HepG2 (cell line): ENCODE results near the gene BMF. TPM values are rescaled to one million over a fixed set of nuclear protein-coding genes. Genes with fewer than 3 reads are reported as not detected.

Source experiments
- ATAC-seq: fragments of 200-7000 bp; cut with Tn5 transposase; 3 replicates; pipeline ENCODE4 v1.9.1; 2020; ENCODE audit warnings: mild to moderate bottlenecking, moderate library complexity
- BruUV-seq: library from RNA; stranded (reverse); fragments of 400-500 nt; replicated peaks from 2 replicates; lab custom pipeline; 2021; lab: Mats Ljungman, UMichigan
- CTCF ChIA-PET: fragments of 300-600 bp; formaldehyde crosslinking; extraction: SDS; loops from one replicate; lab custom pipeline; 2021; ENCODE audit warnings: low total read pairs, inconsistent platforms, low intra/inter-chr PET ratio; lab: Yijun Ruan, JAX
- POLR2A ChIA-PET: fragments of 350-600 bp; sonication (Branson Sonifier 250); formaldehyde crosslinking; loops from one replicate; lab custom pipeline; 2020; ENCODE audit warnings: antibody characterized with exemption, inconsistent platforms; lab: Yijun Ruan, JAX
- DNase-seq: peaks from one replicate; pipeline ENCODE4 v3.0.0-alpha.2; 2015; ENCODE audit warnings: low spot score
- FAIRE-seq: peaks from 3 replicates; lab custom pipeline; 2011; peaks lifted over from hg19 to GRCh38; lab: Jason Lieb, UNC
- H2AFZ ChIP-seq: one replicate; pipeline ENCODE4 v1.6.1; 2011; ENCODE audit warnings: low read length, inconsistent platforms
- H3K27ac ChIP-seq: fragments of 300-600 bp; 3 replicates; pipeline ENCODE4 v1.8.0; 2011; ENCODE audit warnings: mixed run types, mild to moderate bottlenecking, mixed read lengths, low read length, inconsistent platforms; ENCODE audit not compliant: insufficient read depth; ENCODE audit errors: extremely low read length
- H3K27me3 ChIP-seq, 2 experiments: fragments of 200-600 bp in 1 of 2; 2 replicates in 1 of 2; 3 replicates in 1 of 2; pipeline versions ENCODE4 v1.6.0 to v1.8.0; 2011; ENCODE audit warnings: low read length in 2 of 2, mild to moderate bottlenecking in 2 of 2, moderate library complexity in 2 of 2, inconsistent platforms in 1 of 2; ENCODE audit not compliant: insufficient read depth in 2 of 2, control insufficient read depth in 1 of 2
- H3K36me3 ChIP-seq, 2 experiments: fragments of 200-600 bp in 1 of 2; replicated peaks in 1 of 2; 2 replicates in 1 of 2; 3 replicates in 1 of 2; pipeline versions ENCODE4 v1.5.1 to v1.8.0; 2011; ENCODE audit warnings: low read length in 2 of 2, inconsistent platforms in 1 of 2; ENCODE audit not compliant: insufficient read depth in 2 of 2, control insufficient read depth in 1 of 2
- H3K4me1 ChIP-seq: 2 replicates; pipeline ENCODE4 v1.5.1; 2012; ENCODE audit warnings: low read length, inconsistent platforms; ENCODE audit not compliant: insufficient read depth
- H3K4me2 ChIP-seq: 2 replicates; pipeline ENCODE4 v1.6.0; 2011; ENCODE audit warnings: low read depth, low read length, inconsistent platforms
- H3K4me3 ChIP-seq, 3 experiments: fragments of 200-600 bp in 1 of 3; sonication (generic), shearing (Covaris generic) in 1 of 3; replicated peaks in 1 of 3; 2 replicates each; pipeline ENCODE4 v1.5.1; 2011 to 2016; ENCODE audit warnings: low read length in 3 of 3, inconsistent platforms in 2 of 3, low read depth in 2 of 3, mild to moderate bottlenecking in 2 of 3, control low read depth in 1 of 3, mixed read lengths in 1 of 3; ENCODE audit not compliant: insufficient read depth in 1 of 3
- H3K79me2 ChIP-seq: one replicate; pipeline ENCODE4 v1.6.1; 2011; ENCODE audit warnings: low read length, inconsistent platforms; ENCODE audit not compliant: insufficient read depth
- H3K9ac ChIP-seq: 2 replicates; pipeline ENCODE4 v1.6.0; 2011; ENCODE audit warnings: mild to moderate bottlenecking, low read depth, low read length, inconsistent platforms; ENCODE audit not compliant: insufficient read depth
- H3K9me3 ChIP-seq: 2 replicates; pipeline ENCODE4 v1.5.1; 2012; ENCODE audit warnings: mild to moderate bottlenecking, low read length
- H4K20me1 ChIP-seq: 2 replicates; pipeline ENCODE4 v1.6.0; 2011; ENCODE audit warnings: inconsistent platforms, mild to moderate bottlenecking, low read length, moderate library complexity; ENCODE audit not compliant: insufficient read depth
- CENPT ChIP-seq: sonication (generic); formaldehyde crosslinking; IDR thresholded peaks from 2 replicates; pipeline ENCODE4 v1.8.0; 2022; ENCODE audit warnings: low read depth, mild to moderate bottlenecking, moderate library complexity, missing genetic modification reagents
- HMG20A ChIP-seq: IDR thresholded peaks from 2 replicates; pipeline ENCODE4 v1.6.1; 2016; ENCODE audit warnings: borderline replicate concordance
- NAIF1 ChIP-seq: sonication (generic); formaldehyde crosslinking; IDR thresholded peaks from 2 replicates; pipeline ENCODE4 v1.5.0; 2020; ENCODE audit warnings: mild to moderate bottlenecking, missing genetic modification reagents, borderline replicate concordance
- ZNF33B ChIP-seq: sonication (generic); formaldehyde crosslinking; IDR thresholded peaks from 2 replicates; pipeline ENCODE4 v1.5.1; 2020; ENCODE audit warnings: mild to moderate bottlenecking, missing genetic modification reagents
- WGBS: methylation state at CpG from one replicate; pipeline ENCODE4 v1.1.6; 2017; ENCODE audit warnings: low lambda C conversion rate; 5-methylcytosine and 5-hydroxymethylcytosine counted together
- in situ Hi-C: cut with HindIII; loops from 2 replicates; pipeline ENCODE4 v1.10.0; 2017; ENCODE audit warnings: low pct_unique_long_range_greater_than_20kb; ENCODE audit not compliant: extremely low pct_ligation_motif_present
- intact Hi-C: fragments of 100-400 bp; cut with micrococcal nuclease; formaldehyde crosslinking; loops from one replicate; pipeline ENCODE4 v1.10.0; 2022; ENCODE audit not compliant: unreplicated experiment
- polyA plus RNA-seq, 8 experiments: library from polyadenylated mRNA; depleted of rRNA in 3 of 8; stranded (reverse) in 7 of 8; unstranded in 1 of 8; fragments of >200 nt; fragmentation: Illumina TruSeq in 4 of 8; extraction: Trizol in 4 of 8; gene quantifications; 2 replicates each; pipeline versions ENCODE4 v1.2.1 to v1.2.3, GENCODE V29; 2011 to 2016; ENCODE audit warnings: low read depth in 4 of 8, missing spikeins in 1 of 8, mixed read lengths in 1 of 8; ENCODE audit not compliant: insufficient read depth in 1 of 8
- total RNA-seq, 5 experiments: library from RNA; depleted of rRNA; stranded (reverse); fragments of >200 nt; fragmentation: Illumina TruSeq; extraction: Trizol; gene quantifications; 2 replicates each; pipeline ENCODE4 v1.2.3, GENCODE V29; 2016; ENCODE audit warnings: low read depth in 1 of 5
- TF ChIP-seq, protein P1 (sequence below): sonication (generic); formaldehyde crosslinking; IDR thresholded peaks from one replicate; pipeline ENCODE4 v1.5.1; 2020; ENCODE audit warnings: mild to moderate bottlenecking, missing genetic modification reagents; ENCODE audit errors: not compliant biosample characterization
- TF ChIP-seq, protein P2 (sequence below): sonication (generic); formaldehyde crosslinking; IDR thresholded peaks from 2 replicates; pipeline ENCODE4 v1.4.0; 2020; ENCODE audit warnings: missing genetic modification reagents

The BMF gene
- total and polyA plus RNA-seq, 2 of the 13 experiments (the other 11 are each of a cell fraction or from before 2014, with no cell fraction given): 8.7 to 15.9 TPM

DNA sequence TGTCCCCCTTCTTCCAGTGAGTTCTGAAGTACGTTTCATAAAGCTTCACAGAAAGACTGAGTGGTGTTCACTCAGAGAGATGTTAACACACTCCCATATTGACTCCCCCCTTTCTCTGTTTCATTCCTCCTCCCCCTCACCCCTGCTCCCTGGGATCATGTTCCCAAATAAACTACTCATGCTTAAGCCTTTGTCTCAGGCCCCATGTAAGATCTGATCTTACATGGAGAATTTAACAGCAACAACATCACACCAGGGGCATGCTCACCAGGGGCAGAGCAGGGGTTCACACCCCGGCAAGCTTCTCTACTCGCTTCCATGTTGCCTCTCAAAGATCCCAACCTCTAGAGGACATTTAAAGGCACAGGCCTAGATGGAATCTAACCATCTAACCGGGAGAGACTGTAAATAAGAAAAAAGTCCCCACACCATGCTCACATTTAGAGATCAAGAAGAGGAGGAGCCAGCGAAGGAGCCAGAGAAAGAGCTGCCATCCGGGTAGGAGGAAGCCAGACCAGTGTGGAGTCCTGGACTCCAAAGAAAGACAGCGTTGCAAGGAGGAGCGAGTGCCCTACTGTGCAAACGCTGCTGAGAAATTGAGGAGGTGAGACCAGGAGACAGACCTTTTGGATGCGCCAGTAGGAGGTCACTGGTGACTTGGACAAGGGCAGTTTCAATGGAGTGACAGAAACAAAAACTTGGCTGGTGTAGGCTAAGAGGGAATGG, 48.3 kb downstream of the BMF start (continued):
- TF ChIP-seq, protein P1, sequence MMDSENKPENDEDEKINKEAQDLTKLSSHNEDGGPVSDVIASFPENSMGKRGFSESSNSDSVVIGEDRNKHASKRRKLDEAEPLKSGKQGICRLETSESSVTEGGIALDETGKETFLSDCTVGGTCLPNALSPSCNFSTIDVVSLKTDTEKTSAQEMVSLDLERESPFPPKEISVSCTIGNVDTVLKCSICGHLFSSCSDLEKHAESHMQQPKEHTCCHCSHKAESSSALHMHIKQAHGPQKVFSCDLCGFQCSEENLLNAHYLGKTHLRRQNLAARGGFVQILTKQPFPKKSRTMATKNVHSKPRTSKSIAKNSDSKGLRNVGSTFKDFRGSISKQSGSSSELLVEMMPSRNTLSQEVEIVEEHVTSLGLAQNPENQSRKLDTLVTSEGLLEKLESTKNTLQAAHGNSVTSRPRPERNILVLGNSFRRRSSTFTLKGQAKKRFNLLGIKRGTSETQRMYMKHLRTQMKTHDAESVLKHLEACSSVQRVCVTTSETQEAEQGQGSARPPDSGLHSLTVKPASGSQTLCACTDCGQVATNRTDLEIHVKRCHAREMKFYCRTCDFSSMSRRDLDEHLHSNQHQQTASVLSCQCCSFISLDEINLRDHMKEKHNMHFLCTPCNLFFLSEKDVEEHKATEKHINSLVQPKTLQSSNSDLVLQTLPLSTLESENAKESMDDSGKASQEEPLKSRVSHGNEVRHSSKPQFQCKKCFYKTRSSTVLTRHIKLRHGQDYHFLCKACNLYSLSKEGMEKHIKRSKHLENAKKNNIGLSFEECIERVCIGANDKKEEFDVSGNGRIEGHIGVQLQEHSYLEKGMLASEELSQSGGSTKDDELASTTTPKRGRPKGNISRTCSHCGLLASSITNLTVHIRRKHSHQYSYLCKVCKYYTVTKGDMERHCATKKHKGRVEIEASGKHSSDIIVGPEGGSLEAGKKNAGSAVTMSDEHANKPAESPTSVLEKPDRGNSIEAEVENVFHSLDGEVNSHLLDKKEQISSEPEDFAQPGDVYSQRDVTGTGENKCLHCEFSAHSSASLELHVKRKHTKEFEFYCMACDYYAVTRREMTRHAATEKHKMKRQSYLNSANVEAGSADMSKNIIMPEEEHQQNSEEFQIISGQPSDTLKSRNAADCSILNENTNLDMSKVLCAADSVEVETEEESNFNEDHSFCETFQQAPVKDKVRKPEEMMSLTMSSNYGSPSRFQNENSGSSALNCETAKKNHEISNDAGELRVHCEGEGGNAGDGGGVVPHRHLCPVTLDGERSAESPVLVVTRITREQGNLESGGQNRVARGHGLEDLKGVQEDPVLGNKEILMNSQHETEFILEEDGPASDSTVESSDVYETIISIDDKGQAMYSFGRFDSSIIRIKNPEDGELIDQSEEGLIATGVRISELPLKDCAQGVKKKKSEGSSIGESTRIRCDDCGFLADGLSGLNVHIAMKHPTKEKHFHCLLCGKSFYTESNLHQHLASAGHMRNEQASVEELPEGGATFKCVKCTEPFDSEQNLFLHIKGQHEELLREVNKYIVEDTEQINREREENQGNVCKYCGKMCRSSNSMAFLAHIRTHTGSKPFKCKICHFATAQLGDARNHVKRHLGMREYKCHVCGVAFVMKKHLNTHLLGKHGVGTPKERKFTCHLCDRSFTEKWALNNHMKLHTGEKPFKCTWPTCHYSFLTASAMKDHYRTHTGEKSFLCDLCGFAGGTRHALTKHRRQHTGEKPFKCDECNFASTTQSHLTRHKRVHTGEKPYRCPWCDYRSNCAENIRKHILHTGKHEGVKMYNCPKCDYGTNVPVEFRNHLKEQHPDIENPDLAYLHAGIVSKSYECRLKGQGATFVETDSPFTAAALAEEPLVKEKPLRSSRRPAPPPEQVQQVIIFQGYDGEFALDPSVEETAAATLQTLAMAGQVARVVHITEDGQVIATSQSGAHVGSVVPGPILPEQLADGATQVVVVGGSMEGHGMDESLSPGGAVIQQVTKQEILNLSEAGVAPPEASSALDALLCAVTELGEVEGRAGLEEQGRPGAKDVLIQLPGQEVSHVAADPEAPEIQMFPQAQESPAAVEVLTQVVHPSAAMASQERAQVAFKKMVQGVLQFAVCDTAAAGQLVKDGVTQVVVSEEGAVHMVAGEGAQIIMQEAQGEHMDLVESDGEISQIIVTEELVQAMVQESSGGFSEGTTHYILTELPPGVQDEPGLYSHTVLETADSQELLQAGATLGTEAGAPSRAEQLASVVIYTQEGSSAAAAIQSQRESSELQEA (CRISPR knock-in tag): no peak

DNA sequence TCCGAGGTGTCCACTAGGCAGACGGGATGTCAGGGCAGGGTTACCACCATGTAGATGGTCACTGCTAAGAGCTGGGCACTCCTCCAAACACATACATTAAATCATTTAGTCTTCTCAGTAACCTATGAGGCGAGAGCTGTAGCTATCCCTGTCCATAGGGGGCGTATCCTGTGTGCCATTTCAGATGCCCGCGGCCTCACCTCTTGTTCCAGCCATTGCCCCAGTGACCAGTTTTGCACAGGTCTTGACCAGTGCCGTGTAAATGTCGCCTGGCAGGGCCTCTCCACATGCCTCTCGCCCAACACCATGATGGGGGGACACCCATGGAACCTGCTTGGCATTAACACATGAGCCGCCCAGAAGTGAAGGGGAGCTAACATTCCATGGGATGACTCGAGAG, 48.9 kb downstream of the BMF start:
- no TSS peak for BruUV-seq

More for the DNA sequence above, 48.9 kb downstream of the BMF start:
- WGBS: 84% methylated on average over 10 of the region's 11 CpGs
- Histone ChIP-seq H3K27ac (no peak overlapping the region), H3K4me3 (no peak overlapping the region), H3K4me1 (peaks cover 12% of the 10 kb centered on the region), H4K20me1 (no peaks in the 10 kb centered on the region), H2AFZ (no peak overlapping the region), H3K79me2 (no peaks in the 10 kb centered on the region), H3K27me3 (no peaks in the 10 kb centered on the region), H3K36me3 (no peaks in the 10 kb centered on the region), H3K4me2 (no peak overlapping the region), H3K9ac (no peak overlapping the region), H3K9me3 (no peaks in the 10 kb centered on the region)
- FAIRE-seq (no peak), DNase-seq (no peak), ATAC-seq (no peak)
- TF ChIP-seq HMG20A (CRISPR knock-in tag) (no peak), NAIF1 (CRISPR knock-in tag) (no peak), CENPT (no peak), ZNF33B (no peak)
- TF ChIP-seq, protein P2, sequence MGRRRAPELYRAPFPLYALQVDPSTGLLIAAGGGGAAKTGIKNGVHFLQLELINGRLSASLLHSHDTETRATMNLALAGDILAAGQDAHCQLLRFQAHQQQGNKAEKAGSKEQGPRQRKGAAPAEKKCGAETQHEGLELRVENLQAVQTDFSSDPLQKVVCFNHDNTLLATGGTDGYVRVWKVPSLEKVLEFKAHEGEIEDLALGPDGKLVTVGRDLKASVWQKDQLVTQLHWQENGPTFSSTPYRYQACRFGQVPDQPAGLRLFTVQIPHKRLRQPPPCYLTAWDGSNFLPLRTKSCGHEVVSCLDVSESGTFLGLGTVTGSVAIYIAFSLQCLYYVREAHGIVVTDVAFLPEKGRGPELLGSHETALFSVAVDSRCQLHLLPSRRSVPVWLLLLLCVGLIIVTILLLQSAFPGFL (CRISPR knock-in tag): no peak
- in situ Hi-C loops: no loop called here
- CTCF ChIA-PET: no interaction called here
- POLR2A ChIA-PET: interaction anchor here (0.9 to 1.7 kb wide), 2 partner anchors 8 to 9 kb away, joined by 3 to 5 read pairs; no protein-coding TSS in a partner anchor
- intact Hi-C loops: no loop called here
